Muscle of leg (tissue), 11 donors: ENCODE data around the gene HMGB2. TPM values are rescaled to one million over a fixed set of nuclear protein-coding genes. Genes with fewer than 3 reads are reported as not detected.
A peak's percentile ranks its signal among the peaks of the same experiment; 100 is the strongest.

ENCODE experiments used
- DNase-seq: peaks from one replicate; pipeline ENCODE4 v3.0.0; 2013
- H3K27ac ChIP-seq: one replicate; pipeline ENCODE4 v1.5.1; 2013; ENCODE audit warnings: mild to moderate bottlenecking, low read length, control low read depth
- H3K27me3 ChIP-seq: one replicate; pipeline ENCODE4 v1.6.1; 2013; ENCODE audit warnings: low read length; ENCODE audit not compliant: control insufficient read depth, insufficient read depth
- H3K36me3 ChIP-seq: one replicate; pipeline ENCODE4 v1.6.1; 2013; ENCODE audit warnings: low read length; ENCODE audit not compliant: control insufficient read depth, insufficient read depth
- H3K4me1 ChIP-seq: one replicate; pipeline ENCODE4 v1.6.1; 2013; ENCODE audit warnings: low read length; ENCODE audit not compliant: control insufficient read depth, insufficient read depth
- H3K4me3 ChIP-seq: one replicate; pipeline ENCODE4 v1.5.1; 2013; ENCODE audit warnings: low read length, control low read depth
- H3K9me3 ChIP-seq: replicated peaks from 2 replicates; pipeline ENCODE4 v1.6.1; 2013; ENCODE audit warnings: low read depth, low read length; ENCODE audit not compliant: control insufficient read depth
- WGBS: methylation state at CpG from one replicate; pipeline ENCODE4 v1.1.5; 2013; ENCODE audit warnings: missing lambda C conversion rate; ENCODE audit not compliant: insufficient coverage; 5-methylcytosine and 5-hydroxymethylcytosine counted together
- polyA plus RNA-seq, 8 donors: library from polyadenylated mRNA; unstranded; fragments of 120-200 nt; gene quantifications; one replicate each; pipeline versions ENCODE4 v1.2.1 to v1.2.3, GENCODE V29; 2013; ENCODE audit warnings: inconsistent platforms in 1 of 8, low replicate concordance in 1 of 8; ENCODE audit not compliant: insufficient read length in 8 of 8, insufficient read depth in 1 of 8
- total RNA-seq: library from RNA; stranded (reverse); fragments of 120-200 nt; gene quantifications from one replicate; pipeline ENCODE4 v1.2.4, GENCODE V29; 2013

The HMGB2 gene
- total and polyA plus RNA-seq, 9 donors, result 104 to 243 (median 197) TPM

DNA sequence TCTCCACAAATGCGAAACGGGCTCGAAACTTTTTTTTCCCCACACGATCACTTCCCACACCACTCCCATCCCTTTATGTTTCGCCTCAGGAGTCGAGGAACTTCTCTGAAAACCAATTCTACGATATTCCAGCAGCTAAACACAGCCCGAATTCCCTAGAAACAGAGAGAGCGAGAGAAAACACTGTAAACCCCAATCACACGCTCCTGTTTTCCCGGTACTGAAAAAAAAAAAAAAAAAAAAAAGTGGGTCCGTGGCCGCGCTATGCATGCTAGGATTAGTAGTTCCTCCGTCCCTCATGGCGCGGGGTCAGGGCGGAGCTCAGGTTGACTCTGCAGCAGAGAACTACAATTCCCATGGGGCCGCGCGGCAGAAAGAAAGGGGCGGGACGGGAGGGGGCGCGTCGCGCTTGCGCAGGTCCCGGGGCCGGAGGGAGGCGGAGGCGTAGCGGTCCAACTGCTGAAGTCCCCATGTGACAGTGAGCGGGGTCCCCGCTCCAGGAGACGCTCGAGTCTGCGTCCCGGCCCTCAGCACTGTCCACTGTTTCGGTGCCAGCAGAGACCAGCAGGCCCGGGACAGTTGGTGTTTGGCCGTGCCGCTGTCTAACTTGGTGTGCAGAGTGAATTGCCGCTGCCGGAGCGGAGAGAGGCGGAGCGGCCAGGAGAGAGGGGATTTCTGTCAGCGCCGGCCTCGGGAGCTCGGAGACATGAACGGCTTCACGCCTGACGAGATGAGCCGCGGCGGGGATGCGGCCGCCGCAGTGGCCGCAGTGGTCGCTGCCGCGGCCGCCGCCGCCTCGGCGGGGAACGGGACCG lies 36.5 kb upstream of the HMGB2 start, which contains the start of gene SAP30:
Gene SAP30 (plus strand): TSS at position 478 of the 815 bp plus-strand sequence. CDS start 229 bp downstream, at position 707.
- H3K4me3 ChIP-seq, result peak within 1 kb of the TSS; percentile 88
- H3K4me1 ChIP-seq, result no peaks in the 10 kb centered on the region
- H3K9me3 ChIP-seq, result no peaks in the 10 kb centered on the region

GRCh38 chr4:173370130-173370476 lies 35.9 kb upstream of the HMGB2 start:
- Histone ChIP-seq H3K4me1 (no peaks in the 10 kb centered on the region), H3K36me3 (peaks cover 3% of the 10 kb centered on the region), H3K27ac (peak overlapping the region; percentile 100), H3K27me3 (no peaks in the 10 kb centered on the region), H3K4me3 (peak overlapping the region; percentile 83), H3K9me3 (no peaks in the 10 kb centered on the region)
- DNase-seq, result no peak
- WGBS, result 0% methylated on average over 6 of the region's 14 CpGs

More for the DNA sequence above, 36.5 kb upstream of the HMGB2 start, which contains the start of gene SAP30:
- Histone ChIP-seq H3K27me3 (no peaks in the 10 kb centered on the region), H3K27ac (peak within 1 kb of the TSS; percentile 100), H3K36me3 (peaks cover 5% of the 10 kb centered on the region)
- DNase-seq, result peak; percentile 100
- under 1% methylated on average over 64 of the region's 72 CpGs for WGBS

- Histone ChIP-seq H3K27me3 (no peaks in the 10 kb centered on the region), H3K4me3 (no peak overlapping the region), H3K27ac (no peak overlapping the region), H3K9me3 (no peaks in the 10 kb centered on the region), H3K4me1 (no peaks in the 10 kb centered on the region), H3K36me3 (no peaks in the 10 kb centered on the region)
- WGBS, result 58% methylated on average over 4 of the region's 4 CpGs
- DNase-seq, result no peak
These were observed 33.8 kb upstream of the HMGB2 start for GRCh38 chr4:173367946-173368345.

DNA sequence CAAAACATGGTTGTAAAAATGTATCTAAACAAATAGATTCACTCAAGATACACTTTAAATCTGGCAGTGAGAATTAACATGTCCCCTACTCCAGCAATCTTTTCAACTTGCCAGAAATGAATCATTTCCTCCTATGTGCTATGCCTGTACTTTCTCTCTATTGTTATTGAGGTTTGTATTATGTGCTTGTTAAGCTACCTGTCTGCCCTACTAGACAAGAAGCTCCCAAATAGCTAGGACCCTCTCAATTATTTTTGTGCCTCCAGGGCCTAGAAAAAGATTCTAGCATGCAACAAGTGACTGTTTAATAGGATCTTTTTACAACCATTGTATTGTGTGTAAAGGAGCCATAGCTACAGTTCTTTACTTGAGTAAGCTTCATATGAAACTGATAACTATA lies 33.1 kb upstream of the HMGB2 start:
- no peak overlapping the region for H3K27ac ChIP-seq
- H3K27me3 ChIP-seq, result no peaks in the 10 kb centered on the region
- H3K9me3 ChIP-seq, result no peaks in the 10 kb centered on the region
- no peaks in the 10 kb centered on the region for H3K36me3 ChIP-seq
- no peak for DNase-seq
- no peaks in the 10 kb centered on the region for H3K4me1 ChIP-seq
- H3K4me3 ChIP-seq, result no peak overlapping the region

DNA sequence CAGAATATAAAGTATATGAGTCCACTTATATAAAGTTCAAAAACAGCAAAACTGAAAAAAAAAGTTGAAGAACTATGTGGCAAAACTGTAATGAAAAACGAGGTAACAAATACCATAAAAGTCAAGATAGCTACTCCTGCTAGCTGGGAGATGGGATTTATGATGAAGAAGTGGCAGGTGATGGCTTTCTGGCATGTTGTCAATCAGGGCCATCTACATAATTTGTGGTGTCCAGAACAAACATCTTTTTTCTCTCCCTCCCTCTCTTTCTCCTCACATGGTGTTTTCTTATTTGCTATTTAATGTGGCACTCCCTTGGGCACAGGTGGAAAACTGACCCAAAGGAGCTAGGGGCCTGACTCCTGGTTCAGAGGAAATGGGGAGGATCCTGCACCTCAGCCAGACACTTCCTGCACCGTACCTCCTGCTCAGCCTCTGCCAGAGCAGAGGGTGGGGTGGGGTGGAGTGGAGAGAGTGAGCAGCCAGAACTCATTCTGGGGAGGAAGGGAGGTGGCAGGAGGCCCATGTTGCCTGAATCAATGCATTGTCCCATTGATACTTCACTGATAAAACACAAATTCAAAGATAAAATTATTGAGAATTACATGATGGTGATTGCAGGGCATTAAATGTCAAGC lies 31.3 kb upstream of the HMGB2 start:
- no peak overlapping the region for H3K27ac ChIP-seq
- WGBS, result no CpG with 5 or more reads among the region's 2 CpGs

DNA sequence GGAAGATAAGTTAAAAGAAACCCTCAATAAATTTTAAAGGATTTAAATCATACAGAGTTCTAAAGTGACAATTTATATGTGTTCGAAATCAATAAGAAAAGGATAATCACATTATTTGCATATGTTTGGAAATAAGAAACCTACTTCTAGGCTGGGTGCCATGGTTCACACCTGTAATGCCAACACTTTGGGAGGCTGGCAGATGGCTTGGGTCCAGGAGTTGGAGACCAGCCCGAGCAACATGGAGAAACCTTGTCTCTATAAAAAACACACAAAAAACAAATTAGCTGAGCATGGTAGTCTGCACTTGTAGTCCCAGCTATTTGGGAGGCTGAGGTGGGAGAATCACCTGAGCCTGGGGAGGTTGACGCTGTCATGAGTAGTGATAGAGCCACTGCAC lies 28.5 kb upstream of the HMGB2 start:
- H3K27ac ChIP-seq, result no peak overlapping the region
- DNase-seq, result no peak
- H3K4me3 ChIP-seq, result no peak overlapping the region
- H3K9me3 ChIP-seq, result no peaks in the 10 kb centered on the region
- no CpG with 5 or more reads among the region's 3 CpGs for WGBS
- no peaks in the 10 kb centered on the region for H3K27me3 ChIP-seq
- no peaks in the 10 kb centered on the region for H3K4me1 ChIP-seq
- no peaks in the 10 kb centered on the region for H3K36me3 ChIP-seq

More for the DNA sequence above, 31.3 kb upstream of the HMGB2 start:
- no peaks in the 10 kb centered on the region for H3K36me3 ChIP-seq
- DNase-seq, result no peak
- H3K9me3 ChIP-seq, result no peaks in the 10 kb centered on the region
- no peaks in the 10 kb centered on the region for H3K27me3 ChIP-seq
- no peaks in the 10 kb centered on the region for H3K4me1 ChIP-seq
- no peak overlapping the region for H3K4me3 ChIP-seq

DNA sequence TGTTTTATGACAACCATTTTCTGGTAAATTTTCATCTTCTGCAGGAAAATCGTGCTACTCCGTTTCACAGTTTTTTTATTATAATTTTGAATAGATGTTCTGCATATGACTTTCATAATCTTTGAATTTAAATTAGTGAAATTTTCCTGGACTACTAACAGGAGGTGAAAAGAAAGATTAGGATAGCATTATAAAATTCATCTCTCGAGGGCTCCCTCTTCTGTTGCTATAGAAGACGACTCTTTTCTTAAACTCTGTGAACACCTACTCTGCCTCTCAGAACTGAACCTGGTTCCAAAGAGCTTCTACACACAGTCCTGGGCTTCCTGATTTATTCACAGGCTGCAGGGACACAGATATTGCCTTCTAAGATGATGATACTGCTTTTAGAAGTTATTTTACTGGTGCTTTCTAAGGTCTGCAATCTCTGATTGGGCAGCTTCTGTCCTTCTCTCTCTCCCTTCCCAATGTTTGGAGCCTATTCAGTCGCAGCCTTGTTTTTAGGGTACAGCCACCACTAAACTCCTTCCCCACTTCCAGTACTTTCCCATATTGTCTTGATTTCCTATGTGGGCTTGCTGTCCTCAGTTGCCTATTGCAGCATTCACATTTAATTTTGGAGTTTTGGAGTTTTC lies 26.5 kb upstream of the HMGB2 start:
- H3K27ac ChIP-seq, result no peak overlapping the region
- H3K4me3 ChIP-seq, result no peak overlapping the region
- DNase-seq, result peak; percentile 22
- no peaks in the 10 kb centered on the region for H3K27me3 ChIP-seq
- no peaks in the 10 kb centered on the region for H3K4me1 ChIP-seq
- H3K36me3 ChIP-seq, result no peaks in the 10 kb centered on the region
- WGBS, result 25% methylated on average over 2 of the region's 5 CpGs
- no peaks in the 10 kb centered on the region for H3K9me3 ChIP-seq

- Histone ChIP-seq H3K9me3 (no peaks in the 10 kb centered on the region), H3K36me3 (no peaks in the 10 kb centered on the region), H3K27me3 (no peaks in the 10 kb centered on the region), H3K4me3 (no peak overlapping the region), H3K27ac (no peak overlapping the region), H3K4me1 (no peaks in the 10 kb centered on the region)
- WGBS, result 70% methylated on average over 2 of the region's 2 CpGs
- DNase-seq, result no peak
These were observed 23.8 kb upstream of the HMGB2 start for GRCh38 chr4:173357939-173358338.

DNA sequence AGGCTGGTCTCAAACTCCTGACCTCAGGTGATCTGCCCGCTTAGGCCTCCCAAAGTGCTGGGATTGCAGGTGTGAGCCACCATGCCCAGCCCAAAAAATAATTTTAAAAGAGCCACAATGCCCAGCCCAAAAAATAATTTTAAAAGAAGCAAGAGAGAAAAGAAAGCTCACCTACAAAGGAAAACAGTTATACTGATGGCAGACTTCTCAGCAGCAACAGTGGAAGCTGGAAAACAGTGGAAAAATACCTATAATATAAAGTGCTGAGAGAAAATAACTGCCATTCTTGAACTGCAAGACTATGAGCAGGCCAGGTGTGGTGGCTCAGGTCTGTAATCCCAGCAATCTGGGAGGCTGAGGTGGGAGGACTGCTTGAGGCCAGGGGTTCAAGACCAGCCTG lies 13.3 kb upstream of the HMGB2 start:
- Histone ChIP-seq H3K36me3 (no peaks in the 10 kb centered on the region), H3K27me3 (no peaks in the 10 kb centered on the region), H3K4me1 (no peaks in the 10 kb centered on the region), H3K4me3 (no peak overlapping the region), H3K27ac (no peak overlapping the region), H3K9me3 (no peaks in the 10 kb centered on the region)
- no CpG with 5 or more reads among the region's 1 CpG for WGBS
- DNase-seq, result no peak

DNA sequence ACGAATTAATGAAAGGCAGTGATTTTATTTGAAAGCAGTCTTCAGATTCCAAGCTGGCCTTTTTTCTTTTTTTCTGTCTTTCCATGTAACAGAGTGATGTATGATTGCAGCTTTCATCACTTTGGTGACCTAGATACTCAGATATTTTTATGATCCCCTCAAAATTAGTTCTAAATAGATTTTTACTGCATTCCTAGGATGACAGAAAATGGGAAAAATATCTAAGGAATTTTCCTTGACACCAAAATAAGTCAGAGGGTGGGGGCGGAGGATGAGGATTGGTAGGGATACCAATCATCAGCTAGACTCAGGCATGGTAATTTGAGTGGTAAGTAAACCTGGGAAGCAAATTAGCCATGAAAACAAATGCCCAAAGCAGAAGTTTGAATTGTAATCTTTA lies 11.9 kb upstream of the HMGB2 start:
- no peaks in the 10 kb centered on the region for H3K4me1 ChIP-seq
- H3K27me3 ChIP-seq, result no peaks in the 10 kb centered on the region
- whole genome bisulfite sequencing, result 83% methylated on average over 1 of the region's 2 CpGs
- H3K27ac ChIP-seq, result no peak overlapping the region
- H3K36me3 ChIP-seq, result no peaks in the 10 kb centered on the region
- H3K9me3 ChIP-seq, result no peaks in the 10 kb centered on the region
- DNase-seq, result peak; percentile 14
- no peak overlapping the region for H3K4me3 ChIP-seq
